Ramos (cell line): ENCODE results near the gene CRHR1.

Source experiments
- in situ Hi-C: fragments of 300-500 bp; cut with MboI; formaldehyde crosslinking; loops from one replicate; pipeline ENCODE4 v1.14.3; 2022; ENCODE audit warnings: low sequenced_read_pairs; ENCODE audit not compliant: unreplicated experiment

CRHR1 gene

GRCh38 chr17:45818699-45819098 lies 34.6 kb downstream of the CRHR1 start:
- in situ Hi-C loops: no loop called here

- in situ Hi-C loops: no loop called here
Observed at GRCh38 chr17:45819632-45820031, 35.5 kb downstream of the CRHR1 start.

- in situ Hi-C loops: no loop called here
Observed at GRCh38 chr17:45820052-45820780, 36.1 kb downstream of the CRHR1 start.

GRCh38 chr17:45821147-45821546 lies 37.0 kb downstream of the CRHR1 start:
- in situ Hi-C loops: no loop called here

GRCh38 chr17:45823598-45823997 lies 39.5 kb downstream of the CRHR1 start:
- in situ Hi-C loops: no loop called here

GRCh38 chr17:45824475-45824874 lies 40.4 kb downstream of the CRHR1 start:
- in situ Hi-C loops: no loop called here

- in situ Hi-C loops: loop anchor here (25.0 kb wide), 1 partner anchor 413 kb away; no protein-coding TSS in a partner anchor
Observed at GRCh38 chr17:45824901-45825492, 40.9 kb downstream of the CRHR1 start.

GRCh38 chr17:45825792-45826191 lies 41.7 kb downstream of the CRHR1 start:
- in situ Hi-C loops: loop anchor here (25.0 kb wide), 1 partner anchor 413 kb away; no protein-coding TSS in a partner anchor

- in situ Hi-C loops: loop anchor here (25.0 kb wide), 1 partner anchor 415 kb away; no protein-coding TSS in a partner anchor
Observed at GRCh38 chr17:45826919-45827588, 42.9 kb downstream of the CRHR1 start.

- in situ Hi-C loops: loop anchor here (25.0 kb wide), 1 partner anchor 416 kb away; no protein-coding TSS in a partner anchor
Observed at GRCh38 chr17:45828171-45828570, 44.1 kb downstream of the CRHR1 start.

- in situ Hi-C loops: loop anchor here (25.0 kb wide), 1 partner anchor 416 kb away; no protein-coding TSS in a partner anchor
Observed at GRCh38 chr17:45828582-45829133, 44.5 kb downstream of the CRHR1 start.

GRCh38 chr17:45833920-45834319 lies 49.8 kb downstream of the CRHR1 start:
- in situ Hi-C loops: loop anchor here (5.0 to 25.0 kb wide), 2 partner anchors 192 to 422 kb away; no protein-coding TSS in a partner anchor

- in situ Hi-C loops: loop anchor here (5.0 to 25.0 kb wide), 2 partner anchors 192 to 422 kb away; no protein-coding TSS in a partner anchor
Observed at GRCh38 chr17:45834471-45835396, 50.6 kb downstream of the CRHR1 start.

GRCh38 chr17:45835481-45835880 lies 51.4 kb downstream of the CRHR1 start:
- in situ Hi-C loops: loop anchor here (25.0 kb wide), 1 partner anchor 423 kb away; no protein-coding TSS in a partner anchor

GRCh38 chr17:45836047-45837044 lies 52.2 kb downstream of the CRHR1 start:
- in situ Hi-C loops: loop anchor here (25.0 kb wide), 1 partner anchor 424 kb away; no protein-coding TSS in a partner anchor

GRCh38 chr17:45837187-45837586 lies 53.1 kb downstream of the CRHR1 start:
- in situ Hi-C loops: loop anchor here (25.0 kb wide), 1 partner anchor 425 kb away; no protein-coding TSS in a partner anchor

- in situ Hi-C loops: loop anchor here (25.0 kb wide), 1 partner anchor 425 kb away; no protein-coding TSS in a partner anchor
Observed at GRCh38 chr17:45837603-45838002, 53.5 kb downstream of the CRHR1 start.

GRCh38 chr17:45838751-45839295 lies 54.7 kb downstream of the CRHR1 start:
- in situ Hi-C loops: loop anchor here (25.0 kb wide), 1 partner anchor 427 kb away; no protein-coding TSS in a partner anchor
